ENCODE results near the gene MBLAC2. TPM values are rescaled to one million over a fixed set of nuclear protein-coding genes. Genes with fewer than 3 reads are reported as not detected.

MBLAC2 gene
- total RNA-seq, 2 donors from 2014 or later, result 1.9 to 3.3 TPM

GRCh38 chr5:90424245-90424644, 50.3 kb downstream of the MBLAC2 start:
- Histone ChIP-seq H3K36me3 (no peaks in the 10 kb centered on the region), H3K4me1 (no peaks in the 10 kb centered on the region), H3K9me3 (no peaks in the 10 kb centered on the region), H3K27me3 (no peaks in the 10 kb centered on the region), H3K4me3 (no peak overlapping the region), H3K27ac (no peak overlapping the region)
- DNase-seq (ENCODE audit: low spot score), result no peak
- no peak for TF ChIP-seq CTCF (IDR thresholded peaks at IDR 0.05)

- TF ChIP-seq CTCF (IDR thresholded peaks at IDR 0.05), result peak in 1 of 2 donors; percentile 22
- Histone ChIP-seq H3K4me3 (no peak overlapping the region), H3K36me3 (no peaks in the 10 kb centered on the region), H3K4me1 (no peaks in the 10 kb centered on the region), H3K27ac (no peak overlapping the region), H3K27me3 (no peaks in the 10 kb centered on the region), H3K9me3 (no peaks in the 10 kb centered on the region)
- no peak for DNase-seq (ENCODE audit: low spot score)
These were observed 53.4 kb downstream of the MBLAC2 start for GRCh38 chr5:90421136-90421535.

GRCh38 chr5:90418214-90418613, 56.4 kb downstream of the MBLAC2 start:
- no peak for TF ChIP-seq CTCF (IDR thresholded peaks at IDR 0.05)
- DNase-seq (ENCODE audit: low spot score), result no peak
- Histone ChIP-seq H3K27me3 (no peaks in the 10 kb centered on the region), H3K4me1 (no peaks in the 10 kb centered on the region), H3K9me3 (no peaks in the 10 kb centered on the region), H3K27ac (no peak overlapping the region), H3K36me3 (no peaks in the 10 kb centered on the region), H3K4me3 (no peak overlapping the region)

GRCh38 chr5:90410178-90410762, 64.3 kb downstream of the MBLAC2 start:
- Histone ChIP-seq H3K4me3 (peak overlapping the region; percentile 78 to 86), H3K27me3 (no peaks in the 10 kb centered on the region), H3K9me3 (no peaks in the 10 kb centered on the region), H3K36me3 (no peaks in the 10 kb centered on the region), H3K27ac (peak overlapping the region; percentile 97 to 98), H3K4me1 (peaks cover 0 to 13% of the 10 kb centered on the region in 2 donors)
- no peak for DNase-seq (ENCODE audit: low spot score)
- no peak for TF ChIP-seq CTCF (IDR thresholded peaks at IDR 0.05)

GRCh38 chr5:90409318-90410177, 65.0 kb downstream of the MBLAC2 start, which contains the start of gene CETN3:
Gene CETN3 (minus strand): TSS chr5:90409756. CDS start chr5:90409661, 95 bp downstream.
- Histone ChIP-seq H3K9me3 (no peaks in the 10 kb centered on the region), H3K4me1 (peaks cover 0 to 13% of the 10 kb centered on the region in 2 donors), H3K4me3 (peak within 1 kb of the TSS; percentile 78 to 86), H3K27me3 (no peaks in the 10 kb centered on the region), H3K36me3 (no peaks in the 10 kb centered on the region), H3K27ac (peak within 1 kb of the TSS; percentile 97 to 98)
- DNase-seq (ENCODE audit: low spot score), result peak; percentile 93
- TF ChIP-seq CTCF (IDR thresholded peaks at IDR 0.05), result no peak
